NCI-H69 (cell line): ENCODE data around the gene SEMA4D.

Experiments used
- DNase-seq: peaks from one replicate; lab custom pipeline; 2025; lab: John Stamatoyannopoulos, UW

SEMA4D gene

DNA sequence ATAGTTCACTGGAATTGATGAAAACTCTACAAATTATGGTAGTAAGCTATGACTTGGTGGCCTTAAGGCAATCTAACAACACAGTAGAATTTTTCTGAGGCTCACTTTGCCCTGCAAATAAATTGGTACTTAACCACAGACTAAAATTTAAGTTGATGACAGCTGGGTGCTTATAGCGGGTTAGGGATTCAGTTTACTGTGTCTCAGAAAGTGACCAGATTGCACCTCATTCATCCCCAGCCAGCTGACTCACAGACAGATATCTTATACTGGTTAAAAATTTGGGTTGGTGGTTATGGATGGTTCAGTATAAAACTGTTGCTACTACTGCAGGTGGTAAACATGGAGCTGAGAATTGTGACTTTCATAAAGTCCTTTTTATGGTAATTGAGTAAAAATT lies 184.1 kb downstream of the SEMA4D start:
- DNase-seq = peak; percentile 18

DNA sequence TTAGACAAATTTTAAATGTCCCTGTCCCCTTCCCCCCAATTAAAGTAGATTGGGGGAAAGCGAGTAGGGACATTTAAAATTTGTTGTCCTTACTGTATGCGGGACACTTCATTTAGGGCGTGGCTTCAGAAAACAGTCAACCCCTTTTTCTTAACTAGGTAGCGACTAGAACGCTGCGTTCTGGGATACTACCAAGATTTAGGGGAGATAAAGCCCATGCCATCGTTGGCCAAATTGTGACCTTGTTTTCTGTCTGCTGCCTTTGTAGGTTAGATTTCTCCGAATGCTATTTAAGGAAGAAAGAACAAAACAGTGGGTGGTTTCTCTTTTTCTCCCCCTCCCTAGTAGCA lies 185.7 kb downstream of the SEMA4D start:
- DNase-seq = peak; percentile 48

DNA sequence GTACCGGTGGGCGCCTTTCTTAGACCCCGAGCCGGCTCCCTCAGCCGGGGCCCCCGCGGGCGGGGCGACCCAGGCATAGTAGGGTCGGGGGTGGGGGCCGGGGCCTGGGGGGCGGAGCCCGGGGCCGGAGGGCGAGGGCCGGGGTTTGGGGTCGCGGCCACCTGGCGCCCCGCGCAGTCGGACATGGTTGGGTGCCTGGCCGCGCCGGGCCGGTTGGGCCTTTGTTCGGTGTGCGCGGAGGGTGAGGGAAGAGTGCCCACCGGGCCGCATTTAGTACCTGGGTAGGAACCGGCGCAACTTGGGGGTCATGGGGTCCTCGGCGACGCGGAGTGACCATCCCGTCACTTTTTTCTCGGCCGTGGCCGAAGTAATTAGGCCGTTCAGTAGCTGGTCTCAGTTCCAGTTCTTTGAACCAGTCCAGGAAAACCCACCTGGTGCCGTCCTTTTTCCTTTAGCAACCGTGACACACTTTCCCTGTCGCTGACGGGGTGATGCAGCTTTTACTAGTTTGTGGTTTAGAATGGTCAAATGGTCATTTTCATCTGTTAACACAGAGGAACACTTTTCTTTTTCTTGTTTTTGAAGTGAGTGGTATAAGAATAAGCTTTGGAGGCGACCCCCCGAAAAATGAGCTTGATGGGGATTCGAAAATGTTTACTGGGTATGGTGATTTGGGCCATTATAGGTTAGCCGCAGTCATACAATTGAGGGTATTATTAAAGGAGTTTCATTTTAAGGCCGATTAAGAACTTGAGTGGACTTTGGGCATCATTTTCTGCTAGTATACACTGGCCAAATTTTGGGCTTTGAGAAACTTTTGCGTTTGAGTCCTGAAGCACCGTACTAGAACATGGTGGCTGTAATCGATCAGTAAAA lies 186.3 kb downstream of the SEMA4D start:
- peak; percentile 72 for DNase-seq
